ENCODE data around the gene GAL3ST2.

GAL3ST2 gene

DNA sequence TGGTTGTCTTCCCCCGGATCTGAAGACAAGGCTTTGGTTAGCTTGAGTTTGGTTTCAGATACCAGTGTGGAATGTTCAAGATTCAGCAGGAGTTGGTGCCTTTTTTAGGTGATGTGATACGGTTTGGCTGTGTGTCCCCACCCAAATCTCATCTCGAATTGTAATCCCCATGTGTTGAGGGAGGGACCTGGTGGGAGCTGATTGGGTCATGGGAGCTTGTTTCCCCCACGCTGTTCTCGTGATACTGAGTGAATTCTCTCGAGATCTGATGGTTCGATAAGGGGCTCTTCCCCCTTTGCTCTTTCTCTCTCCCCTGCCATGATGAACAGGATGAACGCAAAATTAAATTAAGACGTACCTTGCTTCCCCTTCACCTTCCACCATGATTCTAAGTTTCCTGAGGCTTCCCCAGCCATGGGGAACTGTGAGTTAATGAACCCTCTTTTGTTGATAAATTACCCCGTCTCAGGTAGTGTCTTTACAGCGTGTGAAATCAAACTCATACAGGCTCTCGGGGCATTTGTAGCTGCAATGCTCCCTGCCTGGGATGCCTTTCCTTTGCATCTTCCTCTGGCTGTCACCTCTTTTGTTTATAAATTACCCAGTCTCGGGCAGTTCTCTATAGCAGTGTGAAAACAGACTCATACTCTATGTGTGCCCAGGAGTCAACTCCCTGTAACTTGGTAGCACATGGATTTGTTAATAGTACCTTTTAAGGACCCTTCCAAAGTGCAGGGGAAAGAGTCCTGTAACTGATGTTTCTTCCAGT is 60.8 kb downstream of the GAL3ST2 start:
- H3K4me3 ChIP-seq (ENCODE audit: control insufficient read depth, low read depth, low read length): no peak overlapping the region
- no peak for TF ChIP-seq CTCF (conservative IDR thresholded peaks at IDR 0.05; ENCODE audit: control insufficient read depth, insufficient read depth, low read depth, low read length)
- no peak for DNase-seq (ENCODE audit: low read depth)

GRCh38 chr2:241841181-241842066 is 64.8 kb downstream of the GAL3ST2 start:
- H3K4me3 ChIP-seq (ENCODE audit: control insufficient read depth, low read depth, low read length): no peak overlapping the region
- no peak for DNase-seq (ENCODE audit: low read depth)
- no peak for TF ChIP-seq CTCF (conservative IDR thresholded peaks at IDR 0.05; ENCODE audit: control insufficient read depth, insufficient read depth, low read depth, low read length)

DNA sequence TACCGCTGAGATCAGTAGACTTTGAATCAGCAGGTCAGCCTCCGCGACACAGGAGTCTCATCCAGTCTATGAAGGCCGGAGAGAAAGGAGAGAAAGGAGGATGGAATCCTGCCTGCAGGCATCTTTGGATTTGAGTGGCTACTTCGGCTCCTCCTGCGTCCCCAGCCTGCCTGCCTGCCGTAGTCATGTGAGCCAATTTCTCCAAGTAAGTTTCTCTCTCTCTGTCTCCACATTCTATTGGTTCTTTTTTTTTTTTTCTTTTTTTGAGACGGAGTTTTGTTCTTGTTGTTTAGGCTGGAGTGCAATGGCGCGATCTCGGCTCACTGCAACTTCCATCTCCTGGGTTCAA is 65.4 kb downstream of the GAL3ST2 start:
- no peak for DNase-seq (ENCODE audit: low read depth)
- no peak overlapping the region for H3K4me3 ChIP-seq (ENCODE audit: control insufficient read depth, low read depth, low read length)
- TF ChIP-seq CTCF (conservative IDR thresholded peaks at IDR 0.05; ENCODE audit: control insufficient read depth, insufficient read depth, low read depth, low read length): no peak

- DNase-seq (ENCODE audit: low read depth): no peak
- no peak for TF ChIP-seq CTCF (conservative IDR thresholded peaks at IDR 0.05; ENCODE audit: control insufficient read depth, insufficient read depth, low read depth, low read length)
- no peak overlapping the region for H3K4me3 ChIP-seq (ENCODE audit: control insufficient read depth, low read depth, low read length)
Measured at GRCh38 chr2:241842620-241843211, 66.1 kb downstream of the GAL3ST2 start.

GRCh38 chr2:241843321-241844065 is 66.9 kb downstream of the GAL3ST2 start:
- no peak overlapping the region for H3K4me3 ChIP-seq (ENCODE audit: control insufficient read depth, low read depth, low read length)
- no peak for TF ChIP-seq CTCF (conservative IDR thresholded peaks at IDR 0.05; ENCODE audit: control insufficient read depth, insufficient read depth, low read depth, low read length)
- DNase-seq (ENCODE audit: low read depth): no peak

DNA sequence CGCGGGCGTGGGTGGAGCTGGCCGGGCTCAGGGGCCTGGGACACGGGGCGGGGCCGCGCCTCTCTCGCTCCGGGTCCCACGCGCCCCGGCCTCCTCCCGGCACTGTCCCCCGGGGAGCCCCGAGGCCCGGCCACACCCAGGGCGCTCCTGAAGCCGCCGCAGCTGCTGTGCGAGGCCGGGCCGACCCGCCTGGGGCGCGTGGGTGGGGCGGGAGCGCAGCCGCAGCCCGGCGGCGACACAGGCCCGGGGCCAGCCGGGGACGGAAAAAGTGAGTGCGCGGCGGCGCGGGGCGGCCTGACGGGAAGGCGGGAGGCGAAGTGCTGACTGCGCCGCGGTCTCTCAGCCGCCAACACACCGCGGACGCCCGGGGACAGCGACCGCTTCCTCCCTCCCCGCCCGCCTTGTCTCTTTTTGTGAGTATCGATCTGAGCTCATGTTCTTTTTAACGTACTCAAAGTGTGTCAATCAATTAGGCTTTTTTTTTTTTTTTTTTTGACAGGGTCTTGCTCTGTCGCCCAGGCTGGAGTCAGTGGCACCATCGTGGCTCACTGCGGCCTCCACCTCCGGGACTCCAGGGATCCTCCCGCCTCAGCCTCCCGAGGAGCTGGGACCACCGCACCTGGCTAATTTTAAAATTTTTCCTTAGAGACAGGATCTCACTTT is 67.6 kb downstream of the GAL3ST2 start:
- H3K4me3 ChIP-seq (ENCODE audit: control insufficient read depth, low read depth, low read length): no peak overlapping the region

More for the DNA sequence above, 67.6 kb downstream of the GAL3ST2 start:
- TF ChIP-seq CTCF (conservative IDR thresholded peaks at IDR 0.05; ENCODE audit: control insufficient read depth, insufficient read depth, low read depth, low read length): no peak
- DNase-seq (ENCODE audit: low read depth): peak; percentile 23
